HG03457 (cell line): ENCODE results near the gene SULF2.
"Not testable (repeated sequence)": the region's sequence is repeated elsewhere in the genome, so short reads cannot be mapped to it uniquely, and the experiment has no call there.

Experiments
- ATAC-seq: cut with Tn5 transposase; IDR thresholded peaks from one replicate; pipeline ENCODE4 v1.9.1; 2021; ENCODE audit warnings: moderate number of reproducible peaks; ENCODE audit not compliant: unreplicated experiment

The SULF2 gene

DNA sequence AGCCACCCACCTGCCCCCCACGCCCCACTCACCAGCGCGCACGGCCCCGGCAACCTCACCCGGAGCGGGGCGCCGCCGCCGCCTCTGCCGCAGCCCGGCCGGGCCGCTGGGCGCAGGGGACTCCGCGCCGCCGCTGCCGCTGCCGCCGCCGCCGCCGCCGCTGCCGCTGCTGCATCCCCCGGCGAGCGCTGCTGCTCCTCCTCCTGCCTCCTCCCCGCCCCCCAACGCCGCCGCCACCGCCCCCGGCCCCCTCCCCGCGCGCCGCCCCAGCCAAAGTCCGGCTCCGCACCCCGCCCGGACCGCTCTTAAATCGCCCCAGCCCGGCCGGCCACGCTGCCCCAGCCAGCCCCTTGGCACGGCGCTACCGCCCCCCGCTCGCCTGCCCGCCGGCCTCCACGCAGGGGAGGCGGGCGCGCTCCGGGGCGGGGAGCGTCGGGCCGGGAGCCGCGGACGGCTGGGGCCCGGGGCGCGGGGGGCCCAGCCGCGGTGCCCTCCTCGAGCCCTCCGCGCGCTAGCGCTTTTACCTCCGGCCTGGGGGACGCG, at the start of gene SULF2:
SULF2 (minus strand) TSS at position 171 of the 543 bp plus-strand sequence. CDS start 28,118 bp downstream, outside the sequence.
- ATAC-seq = no peak

DNA sequence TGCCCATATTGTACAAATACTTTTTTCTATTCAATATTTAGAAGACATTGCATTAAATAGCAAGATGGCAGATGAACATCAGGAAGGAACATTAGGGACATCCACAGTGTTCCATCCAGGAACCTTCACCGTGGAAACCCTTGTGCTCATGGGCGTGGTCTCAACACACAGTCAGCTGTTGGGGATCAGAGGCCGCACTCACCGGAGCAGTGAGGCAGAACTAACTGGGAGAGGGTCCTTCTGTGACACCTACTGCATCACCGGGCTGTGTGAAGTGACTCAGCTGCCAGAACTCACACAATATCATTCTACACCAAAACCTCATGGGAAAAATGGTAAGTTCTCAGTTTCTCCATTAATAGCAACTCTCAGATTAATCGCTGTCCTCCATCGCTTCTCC, 46.4 kb upstream of the SULF2 start:
- not testable (repeated sequence) for ATAC-seq

DNA sequence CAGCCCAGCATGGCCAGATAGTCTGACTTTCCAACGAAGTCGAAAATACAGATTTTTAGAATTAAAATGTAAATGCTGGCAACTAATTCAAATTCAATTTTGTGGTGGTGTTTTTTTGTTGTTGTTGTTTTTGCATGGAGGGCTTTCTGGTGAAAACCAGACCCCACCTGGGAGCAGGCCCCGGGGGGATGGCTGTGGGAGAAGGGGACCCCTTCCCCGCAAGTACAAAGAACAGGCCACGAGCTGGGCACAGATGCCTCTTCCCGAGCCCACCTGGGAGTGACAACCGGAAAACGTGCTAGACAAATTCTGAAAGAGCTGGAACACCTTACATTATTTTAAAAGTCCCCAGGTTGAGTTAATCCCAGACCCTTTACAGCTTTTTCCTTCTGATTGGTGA, 41.4 kb upstream of the SULF2 start:
- ATAC-seq = not testable (repeated sequence)

DNA sequence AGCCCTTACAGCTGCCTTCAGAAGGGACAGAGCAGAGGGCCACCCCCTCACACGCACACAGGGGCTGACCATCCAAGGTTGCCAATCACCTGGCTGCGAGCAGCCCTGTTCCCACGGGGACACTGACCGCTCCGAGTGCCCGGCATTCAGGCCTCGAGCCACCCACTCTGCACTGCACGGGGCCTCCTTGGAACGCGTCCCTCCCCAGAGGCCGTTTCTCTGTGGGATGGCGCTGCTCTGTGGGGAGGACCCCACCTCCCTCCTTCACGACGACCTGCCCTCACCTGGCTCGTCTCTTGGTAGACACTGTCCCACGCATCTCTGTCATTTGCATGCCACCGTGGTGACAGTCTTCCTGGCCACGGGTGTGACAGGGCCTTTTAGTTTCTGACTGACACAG, 40.7 kb upstream of the SULF2 start:
- not testable (repeated sequence) for ATAC-seq

DNA sequence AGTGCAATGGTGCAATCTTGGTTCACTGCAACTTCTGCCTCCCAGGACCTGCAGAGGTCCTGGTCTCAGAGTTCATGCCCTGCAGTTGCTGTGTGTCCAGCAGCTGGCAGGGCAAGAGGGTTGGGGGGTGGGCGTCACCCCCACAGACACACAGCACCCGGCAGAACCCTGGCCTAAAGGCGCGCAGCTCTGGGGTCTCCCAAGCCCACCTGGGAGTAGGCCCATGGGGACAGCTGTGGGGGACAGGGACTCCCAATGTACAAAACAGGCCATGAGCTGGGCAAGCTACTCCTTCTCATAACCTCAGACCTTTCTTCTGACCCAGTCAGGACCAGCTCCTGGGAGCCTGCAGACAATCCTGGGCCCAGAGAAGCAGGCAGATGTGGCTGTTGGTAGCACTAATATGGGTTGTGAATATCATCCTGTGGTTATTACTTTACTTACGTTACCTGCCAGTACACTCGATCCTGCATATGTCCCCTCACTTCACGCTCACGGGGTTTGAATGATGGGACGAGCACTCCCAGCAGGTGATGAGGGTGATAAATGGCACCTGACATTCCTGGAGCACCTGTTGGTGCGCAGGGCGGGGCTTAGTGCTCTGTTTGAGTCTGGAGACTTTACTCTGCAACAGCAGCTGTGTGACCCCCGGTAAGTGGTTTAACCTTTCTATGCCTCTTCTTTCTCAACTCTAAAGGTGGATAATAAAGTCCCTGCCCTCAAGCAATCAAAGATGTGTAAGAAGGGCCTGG, 39.9 kb upstream of the SULF2 start:
- ATAC-seq = no peak

DNA sequence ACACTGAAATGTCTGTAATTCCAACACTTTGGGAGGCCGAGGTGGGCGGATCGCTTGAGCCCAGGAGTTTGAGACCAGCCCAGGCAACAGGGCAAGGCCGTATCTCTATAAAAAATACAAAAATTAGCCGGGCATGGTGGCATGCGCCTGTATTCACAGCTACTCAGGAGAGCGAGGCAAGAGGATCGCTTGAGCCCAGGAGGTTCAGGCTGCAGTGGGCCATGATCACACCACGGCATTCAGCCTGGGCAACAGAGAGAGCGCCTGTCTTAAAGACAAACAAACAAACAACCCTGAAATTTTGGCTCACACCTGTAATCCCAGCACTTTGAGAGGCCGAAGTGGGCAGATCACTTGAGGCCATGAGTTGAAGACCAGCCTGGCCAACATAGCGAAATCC, 38.7 kb upstream of the SULF2 start:
- not testable (repeated sequence) for ATAC-seq

DNA sequence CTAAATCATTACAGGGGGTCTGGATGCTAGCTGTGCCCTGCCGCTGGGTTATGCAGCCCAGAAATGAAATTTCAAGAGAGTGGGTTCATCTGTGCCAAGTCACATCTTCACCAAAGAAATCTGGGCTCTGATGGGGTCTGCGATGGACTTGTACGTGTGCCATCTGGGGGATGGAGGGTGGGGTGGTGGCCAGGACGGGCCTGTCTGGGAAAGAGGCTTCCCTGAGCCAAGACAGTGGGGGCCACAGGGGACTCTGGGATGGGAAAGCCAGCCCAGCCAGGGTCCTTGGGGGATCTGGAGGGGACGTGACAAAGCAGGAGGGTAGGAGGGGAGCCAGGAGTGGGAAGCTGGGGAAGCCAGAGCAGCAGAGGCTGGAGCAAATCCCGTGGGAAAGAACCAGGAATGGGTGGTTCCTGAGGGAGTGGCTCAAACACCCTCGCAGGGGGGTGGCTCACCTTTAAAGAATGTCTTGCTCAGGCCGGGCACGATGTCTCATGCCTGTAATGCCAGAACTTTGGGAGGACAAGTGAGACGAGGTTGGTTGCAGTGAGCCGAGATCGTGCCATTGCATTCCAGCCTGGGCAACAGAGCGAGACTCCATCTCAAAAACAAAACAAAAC, 36.3 kb upstream of the SULF2 start:
- no peak for ATAC-seq

DNA sequence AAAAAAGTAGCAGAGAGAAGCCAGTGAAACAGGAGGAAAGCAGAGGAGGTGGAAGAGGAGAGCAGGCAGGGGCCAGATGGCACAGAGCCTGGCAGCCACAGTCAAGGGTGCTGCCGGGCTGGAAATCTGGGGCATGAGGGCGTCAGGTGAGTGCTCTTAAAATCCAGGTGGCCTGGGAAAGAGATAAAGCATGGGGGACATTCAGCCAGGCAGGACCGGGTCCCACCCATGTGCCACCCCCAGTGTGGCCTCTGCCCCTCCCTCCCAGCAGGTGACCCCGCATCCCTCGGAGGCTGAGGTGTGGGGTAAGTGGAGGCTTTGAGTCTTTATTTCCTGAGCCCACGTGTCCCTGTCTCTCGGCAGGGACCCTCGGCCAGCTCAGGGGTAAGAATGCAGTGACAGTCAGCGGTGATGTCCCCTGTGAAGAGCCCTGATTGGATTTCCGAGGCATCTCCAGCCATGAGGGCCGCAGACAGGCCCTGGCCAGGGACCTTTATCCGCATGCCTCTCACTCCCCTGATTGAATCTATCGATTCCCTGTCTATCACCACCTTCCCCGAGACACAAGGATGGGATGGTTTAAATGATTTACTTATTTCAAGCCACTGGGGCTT, 33.8 kb upstream of the SULF2 start:
- ATAC-seq = no peak

DNA sequence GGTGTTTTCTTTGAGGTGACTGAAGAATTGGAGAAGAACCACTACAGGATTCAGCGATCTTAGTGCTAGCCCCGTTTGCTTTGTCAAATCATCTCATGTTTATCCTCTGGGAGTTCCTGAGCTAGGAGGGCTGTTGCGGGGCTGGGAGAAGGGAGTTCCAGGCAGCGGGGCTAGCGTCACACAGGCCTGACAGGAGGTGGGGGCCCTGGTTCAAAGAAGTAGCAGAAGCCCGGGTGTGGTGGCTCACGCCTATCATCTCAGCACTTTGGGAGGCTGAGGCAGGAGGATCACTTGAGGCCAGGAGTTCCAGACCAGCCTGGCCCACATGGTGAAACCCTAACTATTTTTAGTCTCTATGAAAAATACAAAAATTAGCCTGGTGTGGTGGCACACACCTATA, 33.2 kb upstream of the SULF2 start:
- no peak for ATAC-seq

DNA sequence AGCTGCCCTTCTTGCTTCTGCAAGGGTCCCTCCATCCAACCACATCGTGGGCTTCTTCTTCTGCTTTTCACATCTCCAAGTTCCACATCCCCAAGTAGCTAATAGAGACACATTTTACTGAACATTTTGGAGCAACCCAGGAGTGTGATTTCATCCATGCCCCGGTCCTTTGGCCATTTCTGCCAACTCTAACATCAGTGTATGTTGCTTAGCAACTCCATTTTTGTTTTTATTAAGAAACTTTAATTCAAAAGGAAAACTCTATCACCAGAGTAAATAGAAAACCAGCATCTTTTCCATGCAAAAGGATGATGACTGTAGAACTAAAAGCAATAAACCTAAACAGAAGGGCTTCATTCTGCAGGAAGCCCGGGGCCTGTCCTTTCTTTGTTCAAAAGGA, 32.7 kb upstream of the SULF2 start:
- no peak for ATAC-seq

DNA sequence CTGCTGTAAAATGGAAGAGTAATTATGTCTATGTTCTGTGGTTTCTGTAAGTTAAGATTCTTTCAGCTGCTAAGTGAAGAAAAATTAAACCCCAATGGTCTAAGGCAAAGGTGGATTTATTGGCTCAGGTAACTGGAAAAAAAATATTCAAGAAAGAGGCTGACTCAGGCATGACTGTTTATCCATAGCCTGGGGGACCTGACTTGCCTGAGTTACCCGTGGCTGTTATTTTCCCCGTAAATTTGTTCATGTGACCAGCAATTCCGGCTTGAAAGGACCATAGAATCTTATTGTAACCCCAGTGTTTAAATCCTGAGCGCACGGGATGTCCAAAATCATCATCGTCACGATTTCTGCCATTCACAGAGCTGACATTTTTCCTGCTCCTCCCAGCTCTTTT, 32.3 kb upstream of the SULF2 start:
- no peak for ATAC-seq

DNA sequence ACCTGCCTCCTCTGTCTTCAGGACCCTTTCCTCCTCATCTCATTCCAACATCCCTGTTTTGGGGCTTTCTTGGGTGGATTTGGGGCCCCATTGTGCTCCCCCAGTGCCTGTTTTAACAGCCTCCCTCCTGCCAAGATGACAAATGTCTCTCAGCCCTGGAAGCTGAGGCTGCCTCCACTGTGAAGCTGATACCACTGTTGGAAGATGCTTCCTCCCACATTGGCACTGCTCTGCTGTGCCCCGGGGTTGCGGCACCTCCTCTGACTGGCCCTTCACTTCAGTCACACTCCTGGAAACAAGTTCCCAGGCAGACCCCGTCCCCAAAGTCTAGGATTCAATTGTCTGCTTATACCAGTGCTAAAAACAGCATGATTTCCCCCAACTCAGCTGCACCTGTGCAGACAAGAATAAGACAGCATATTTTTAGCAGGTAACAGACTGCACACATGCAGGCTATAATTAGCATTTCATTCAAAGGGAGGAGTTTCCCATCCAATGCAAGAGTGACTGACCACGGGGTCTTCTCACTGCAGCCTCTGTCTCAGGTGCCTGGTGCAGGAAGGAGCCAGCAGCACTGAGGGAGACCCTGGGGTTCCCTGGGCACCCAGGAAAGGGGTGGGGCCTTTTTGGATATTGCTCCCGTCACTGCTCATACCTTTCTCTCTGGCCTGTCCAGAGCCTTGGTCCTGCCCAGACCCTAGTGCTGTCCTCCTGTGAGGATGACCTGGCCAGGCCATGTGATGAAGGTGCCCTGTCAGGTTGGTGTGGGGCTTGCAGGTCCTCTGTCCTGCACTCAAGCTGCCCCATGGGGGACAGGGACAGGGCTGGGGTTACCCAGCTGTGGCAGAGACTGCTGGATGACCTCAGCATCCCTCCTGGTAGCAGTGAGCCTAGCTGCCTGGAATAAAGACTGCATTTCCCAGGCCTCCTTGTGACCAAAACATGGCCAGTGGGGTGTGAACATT, 31.5 kb upstream of the SULF2 start:
- ATAC-seq = no peak

DNA sequence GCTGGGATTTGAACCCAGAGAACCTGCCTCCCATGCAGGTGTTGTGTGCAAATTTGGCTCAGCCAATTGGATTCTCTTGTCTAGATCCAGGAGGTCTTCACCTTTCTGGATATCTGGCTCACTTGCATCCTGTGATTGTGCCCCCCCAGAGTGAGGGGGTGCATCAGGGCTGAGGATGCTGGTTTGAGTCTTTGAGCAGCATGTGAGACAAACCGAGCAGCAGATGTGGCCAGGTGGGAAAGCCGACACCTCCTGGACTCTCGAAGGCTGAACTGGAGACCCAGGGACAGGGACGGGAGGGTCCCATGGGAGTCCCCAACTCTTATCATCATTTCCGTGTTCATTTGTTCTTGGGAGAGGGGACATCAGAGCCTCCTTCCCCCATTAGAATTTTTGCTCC, 30.6 kb upstream of the SULF2 start:
- no peak for ATAC-seq

DNA sequence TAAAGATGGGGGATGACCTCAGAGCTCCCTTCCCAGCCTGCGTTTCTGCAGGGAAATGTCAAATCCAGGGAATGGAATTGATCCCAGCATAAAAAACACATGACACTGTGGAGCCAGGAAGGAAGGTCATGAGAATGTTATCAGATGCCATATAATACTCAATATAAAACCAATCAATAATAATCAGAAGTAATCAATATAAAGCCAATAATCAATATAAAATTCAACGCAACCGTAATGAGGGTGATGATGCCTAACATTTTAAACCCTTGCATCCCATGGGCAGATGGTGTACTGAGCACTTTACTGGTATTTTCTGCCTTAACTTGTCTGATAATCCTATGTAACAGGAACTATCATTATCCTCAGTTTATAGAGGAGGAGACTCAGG, 30.1 kb upstream of the SULF2 start:
- no peak for ATAC-seq

DNA sequence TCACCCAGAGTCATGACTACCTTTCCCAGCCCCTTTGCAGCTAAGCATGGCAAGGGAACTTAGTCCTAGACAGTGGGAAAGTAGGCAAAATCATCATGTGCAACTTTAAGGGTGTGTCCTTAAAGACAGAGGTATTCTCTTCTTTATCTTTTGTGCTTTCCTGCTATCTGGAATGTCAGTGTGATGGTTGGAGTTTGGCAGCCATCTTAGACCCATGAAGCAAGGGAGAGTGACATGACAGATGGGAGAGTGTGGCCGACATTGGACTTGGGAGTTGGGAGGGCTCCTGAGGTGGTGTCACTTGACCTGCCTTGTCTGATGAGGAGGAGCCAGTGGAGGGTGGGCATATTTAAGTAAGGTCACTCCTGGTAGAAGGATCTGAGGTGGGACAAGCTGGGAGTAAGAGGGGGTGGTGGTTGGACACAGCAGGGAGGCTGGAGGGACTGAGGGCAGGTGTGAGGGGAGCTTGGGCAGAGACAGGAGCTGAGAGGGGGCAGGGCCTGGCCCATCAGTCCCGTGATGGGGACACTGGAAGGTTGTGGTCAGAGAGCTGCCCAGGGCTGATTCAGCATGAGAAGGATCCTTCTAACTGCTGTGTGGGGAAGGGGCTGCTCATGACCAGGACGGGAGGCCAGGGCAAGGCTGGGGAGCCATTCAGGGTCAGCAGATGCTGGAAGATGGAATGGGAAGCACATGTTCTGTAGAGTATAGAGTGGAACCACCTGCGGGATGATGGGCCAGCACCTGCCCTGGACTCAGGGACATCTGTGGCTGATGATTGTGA, 29.5 kb upstream of the SULF2 start:
- no peak for ATAC-seq

DNA sequence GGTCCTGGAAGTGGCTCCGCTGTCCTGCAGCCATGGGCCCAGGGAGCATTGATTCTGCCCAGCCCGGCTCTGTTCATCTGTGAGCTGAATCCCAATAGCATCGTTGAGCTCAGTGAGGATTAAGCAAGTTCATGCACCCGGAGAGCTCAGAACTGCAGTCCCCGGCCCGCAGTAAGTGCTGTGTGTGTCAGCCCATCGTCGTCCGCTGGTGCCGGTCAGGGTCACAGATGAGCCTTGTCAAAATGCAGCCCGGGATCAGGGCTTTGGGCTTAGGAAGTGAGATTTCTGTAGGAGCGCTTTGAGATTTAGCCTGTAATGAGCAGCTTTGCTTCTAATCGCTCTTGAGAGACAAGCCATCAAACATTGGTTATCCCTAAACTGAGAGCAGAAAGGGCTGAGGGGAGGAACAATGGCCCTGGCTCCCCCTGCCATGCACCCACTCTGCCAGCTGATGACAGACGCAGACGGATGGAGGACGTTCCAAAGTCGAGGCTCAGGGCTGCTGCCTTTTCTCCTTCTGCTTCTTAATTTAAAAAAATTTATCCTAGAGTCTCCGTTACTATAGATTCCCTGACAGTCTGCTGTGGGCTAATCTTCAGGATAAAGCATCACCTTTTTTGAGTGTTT, 25.6 kb upstream of the SULF2 start:
- no peak for ATAC-seq

DNA sequence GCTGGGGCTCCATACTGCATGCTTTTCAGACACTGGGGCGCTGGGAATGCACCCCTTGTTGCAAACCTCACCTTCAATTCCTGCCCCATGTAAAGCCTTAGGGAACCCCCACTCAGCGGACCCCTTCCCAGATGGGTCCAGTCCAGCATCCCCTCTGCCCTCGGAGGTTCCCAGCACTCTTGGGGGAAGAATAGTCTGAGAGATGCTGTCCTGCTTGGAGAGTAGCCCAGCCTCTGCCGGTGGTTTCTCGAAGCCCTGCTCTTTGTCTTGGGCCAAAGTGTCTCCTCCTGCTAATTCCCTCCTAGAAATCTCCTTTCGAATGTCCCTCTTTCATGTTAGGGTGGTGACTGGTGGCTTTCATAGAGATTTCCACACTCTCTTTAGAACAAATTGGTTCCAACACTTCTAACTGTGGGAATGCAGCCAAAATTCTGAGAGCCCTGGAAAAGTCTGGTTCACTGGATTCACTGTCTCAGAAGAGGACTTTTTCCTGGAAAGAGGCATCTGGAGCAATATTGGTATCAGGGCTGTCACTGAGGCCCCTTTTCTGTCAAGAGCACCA, 24.9 kb upstream of the SULF2 start:
- no peak for ATAC-seq

DNA sequence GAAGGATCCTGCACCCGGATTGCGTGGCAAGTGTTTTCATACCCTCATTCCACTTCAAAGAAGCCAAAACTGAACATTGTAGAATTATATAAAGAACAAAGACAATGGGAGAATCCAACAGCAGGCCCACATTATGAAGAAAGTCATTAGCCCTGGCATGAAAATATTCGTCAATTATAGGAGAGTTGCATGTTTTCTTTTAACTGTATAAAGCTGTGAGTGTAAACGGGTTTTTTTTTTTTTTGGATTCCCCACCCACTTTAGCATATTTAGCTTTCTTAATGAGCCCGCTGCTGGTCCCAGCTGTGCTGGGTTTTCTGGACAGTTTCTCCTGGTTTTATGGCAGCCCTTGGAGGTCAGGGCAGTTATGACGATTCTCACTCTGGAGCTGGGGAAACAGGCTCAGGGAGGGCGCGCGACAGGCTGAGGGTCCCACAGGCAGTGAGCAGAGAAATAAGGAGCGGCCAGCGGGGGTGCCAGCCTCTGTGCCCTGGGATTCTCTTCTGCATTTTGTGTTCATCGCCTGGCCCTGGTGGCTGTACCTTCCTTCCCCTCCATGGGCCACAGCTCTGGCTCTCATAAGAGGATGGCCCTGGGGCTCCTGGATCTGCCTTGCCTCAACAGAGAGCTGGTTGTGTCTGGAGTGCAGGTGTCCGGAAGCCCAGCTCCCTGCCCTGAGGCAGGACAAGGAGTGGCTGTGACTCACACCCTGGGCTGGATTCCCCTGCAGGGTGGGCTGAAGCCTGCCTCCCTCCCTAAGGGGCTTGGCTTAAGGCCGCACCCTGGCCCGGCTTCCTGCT, 24.1 kb upstream of the SULF2 start:
- no peak for ATAC-seq

DNA sequence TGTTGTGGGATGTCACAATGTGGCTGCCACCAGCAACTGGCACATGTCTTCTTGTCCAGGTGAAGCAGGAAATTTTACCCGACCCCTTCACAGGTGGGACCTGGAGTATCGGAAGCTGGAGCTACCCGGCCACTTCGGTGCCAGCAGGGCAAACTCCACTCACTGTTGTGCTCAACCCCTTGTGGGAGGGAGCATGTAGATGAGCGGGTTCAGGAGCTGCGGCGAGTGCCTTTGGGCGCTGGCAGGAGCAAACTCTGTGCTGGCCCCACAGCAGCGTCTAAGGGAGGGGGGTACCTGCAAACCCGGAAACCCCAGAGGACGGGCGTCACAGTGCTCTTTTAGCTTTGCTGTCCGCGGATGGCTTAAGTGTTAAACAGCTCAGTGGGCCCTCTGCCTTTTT, 20.7 kb upstream of the SULF2 start:
- no peak for ATAC-seq
